ENCODE measurements around the gene OR13J1.

The OR13J1 gene

DNA sequence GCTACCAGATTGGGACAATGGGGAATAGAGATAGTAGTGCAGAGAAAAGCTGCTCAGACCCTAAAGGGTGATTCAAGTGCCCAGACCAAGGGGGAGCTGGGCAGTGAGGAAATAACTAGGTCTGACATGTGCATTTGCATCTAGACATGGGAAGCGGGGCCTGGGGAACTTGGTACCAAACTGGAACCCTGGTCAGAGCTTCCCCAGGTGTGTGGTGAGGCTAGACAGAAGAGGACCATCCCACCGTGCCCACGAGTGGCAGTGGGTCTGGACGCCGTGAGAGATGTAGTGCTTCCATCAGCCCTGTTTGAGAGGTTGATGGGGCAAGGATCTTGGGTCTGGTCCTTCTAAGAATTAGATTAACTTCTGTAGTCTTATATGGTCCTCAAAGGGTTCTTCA, 33.6 kb downstream of the OR13J1 start:
- H3K27ac ChIP-seq: no peak overlapping the region
- DNase-seq (ENCODE audit: low read depth, low spot score): no peak

GRCh38 chr9:35835766-35836165, 34.4 kb downstream of the OR13J1 start:
- no peak overlapping the region for H3K27ac ChIP-seq
- no peak for DNase-seq (ENCODE audit: low read depth, low spot score)

- H3K27ac ChIP-seq: no peak overlapping the region
- no peak for DNase-seq (ENCODE audit: low read depth, low spot score)
These were observed 35.0 kb downstream of the OR13J1 start for GRCh38 chr9:35835216-35835632.

DNA sequence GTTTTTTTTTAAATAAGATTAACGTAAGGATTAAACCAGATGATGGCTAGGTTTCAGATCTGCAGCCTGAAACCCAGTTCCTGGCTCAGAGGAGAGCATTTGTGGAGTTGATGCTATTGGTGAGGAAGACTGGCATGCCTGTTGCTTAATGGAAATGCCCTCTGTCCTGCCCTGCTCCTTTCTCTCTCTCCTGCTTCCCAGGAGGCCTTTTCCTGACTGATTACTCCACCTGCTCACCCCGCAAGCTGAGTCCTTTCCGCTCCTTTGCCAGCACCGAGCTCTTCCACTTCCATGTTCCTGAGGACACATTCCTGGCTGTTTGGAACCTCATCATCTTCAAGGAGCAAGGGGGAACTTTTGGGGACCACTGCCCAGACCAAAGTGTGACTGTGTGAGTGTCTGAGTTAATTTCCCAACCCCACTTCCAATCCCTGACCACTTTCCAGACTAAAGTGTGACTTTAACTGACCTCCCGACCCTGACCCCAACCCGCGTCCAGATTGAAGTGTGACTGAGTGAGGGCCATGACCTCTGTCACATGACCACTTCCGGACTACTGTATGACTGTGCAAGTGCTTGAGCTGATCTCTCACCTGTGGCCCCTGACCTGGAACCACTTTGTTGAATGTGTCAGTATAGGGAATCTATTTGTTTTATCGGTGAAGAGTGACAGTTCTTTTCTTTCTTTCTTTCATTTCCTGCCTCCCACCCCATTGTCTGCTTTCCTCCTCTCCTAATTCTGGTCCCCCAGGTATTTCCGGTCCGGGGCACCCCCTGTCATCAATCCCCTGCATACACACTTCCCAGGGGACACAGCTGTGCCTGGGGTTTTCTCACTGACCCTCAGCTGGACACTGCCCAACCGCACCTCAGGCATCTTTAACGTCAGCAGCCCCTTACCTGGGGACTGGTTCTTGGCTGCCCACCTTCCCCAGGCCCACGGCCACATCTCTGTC, 35.7 kb downstream of the OR13J1 start:
- H3K27ac ChIP-seq: peak overlapping the region; percentile 68
- no peak for DNase-seq (ENCODE audit: low read depth, low spot score)

DNA sequence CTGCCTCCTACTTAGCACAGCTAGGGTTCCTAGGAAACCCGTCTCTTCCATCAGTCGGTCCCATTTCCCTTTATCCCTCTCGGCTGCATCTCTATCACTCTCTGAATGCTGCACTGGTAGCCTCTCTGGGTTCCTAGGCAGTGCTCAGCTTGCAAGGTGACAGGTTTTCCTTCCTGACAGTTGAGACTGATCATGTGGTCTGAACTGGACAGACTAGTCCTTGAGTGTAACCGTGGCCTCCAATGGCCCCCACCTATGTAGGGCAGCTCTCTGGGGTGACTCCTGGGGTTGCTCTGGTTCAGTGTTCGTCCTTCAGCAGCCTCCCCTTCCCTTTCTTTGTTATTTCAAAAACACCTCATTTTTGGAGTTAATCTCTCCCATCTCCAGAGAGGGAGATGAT, 37.4 kb downstream of the OR13J1 start:
- no peak for DNase-seq (ENCODE audit: low read depth, low spot score)
- H3K27ac ChIP-seq: peak overlapping the region; percentile 68

DNA sequence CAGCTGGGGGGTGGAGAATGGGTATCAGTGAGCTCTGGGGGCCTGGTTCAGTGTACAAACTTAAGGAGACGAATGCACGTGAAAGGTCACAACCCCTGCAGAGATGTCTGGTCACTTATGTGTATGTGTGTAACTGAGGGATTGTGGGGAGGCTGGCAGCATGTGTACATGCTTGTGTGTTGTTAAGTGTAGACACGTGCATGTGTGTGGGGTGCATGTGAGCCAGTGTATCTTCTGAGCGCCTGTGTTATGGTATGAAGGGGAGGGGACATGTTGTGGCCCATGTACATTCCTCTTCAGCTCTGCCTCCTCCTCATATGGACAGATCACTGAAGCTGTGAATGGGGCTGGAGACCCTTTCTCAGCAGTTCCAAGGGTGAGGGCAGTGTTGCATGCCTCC, 39.2 kb downstream of the OR13J1 start:
- DNase-seq (ENCODE audit: low read depth, low spot score): no peak
- no peak overlapping the region for H3K27ac ChIP-seq

DNA sequence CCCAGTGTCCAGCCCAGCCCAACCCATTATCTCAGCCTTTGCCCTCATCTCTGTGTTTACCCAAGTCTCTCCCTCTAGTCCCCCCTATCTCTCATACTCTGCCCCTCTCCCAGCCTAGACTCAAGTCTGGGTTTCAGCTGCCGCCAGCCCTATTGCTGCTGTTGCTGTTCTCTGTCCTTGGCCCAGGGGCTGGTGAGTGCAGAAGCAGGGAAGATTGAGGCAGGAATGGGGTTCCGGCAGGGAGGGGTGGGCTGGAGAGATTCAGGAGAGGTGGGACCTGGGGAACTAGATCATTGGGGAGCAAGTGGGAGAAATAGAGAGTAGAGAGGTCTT, 40.5 kb downstream of the OR13J1 start:
- no peak overlapping the region for H3K27ac ChIP-seq
- no peak for DNase-seq (ENCODE audit: low read depth, low spot score)

DNA sequence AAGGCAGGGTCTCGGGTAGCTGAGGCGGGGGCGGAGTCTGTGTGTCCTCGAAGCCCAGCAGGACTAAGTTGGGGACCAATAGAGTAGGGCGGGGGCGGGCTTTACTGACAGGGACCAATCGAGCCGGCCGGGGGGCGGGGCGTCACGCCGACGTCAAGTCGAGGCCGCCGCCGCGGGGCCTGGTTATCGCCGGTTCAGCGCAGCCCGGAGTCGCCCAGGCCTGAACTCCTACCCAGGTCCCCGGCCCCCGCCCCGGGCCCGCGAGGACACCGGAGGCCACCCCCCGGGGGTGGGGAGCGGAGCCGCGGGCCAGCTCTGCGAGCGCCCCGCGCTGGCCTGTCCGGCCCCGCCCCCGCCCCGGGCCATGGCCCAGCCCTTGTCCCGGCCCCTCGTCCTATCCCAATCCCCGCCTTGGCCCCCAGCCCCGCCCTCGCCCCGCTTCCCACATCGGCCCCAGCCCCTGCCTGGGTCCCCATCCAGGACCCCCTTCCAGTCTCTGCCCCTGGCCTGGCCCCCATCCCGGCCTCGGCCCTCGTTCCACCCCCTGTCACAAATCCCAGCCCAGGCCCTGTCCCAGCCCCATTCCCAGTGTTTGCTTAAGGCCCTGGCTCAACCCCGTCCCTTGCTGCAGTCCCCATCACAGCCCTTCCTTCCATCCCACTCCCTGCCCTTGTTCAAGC, 41.0 kb downstream of the OR13J1 start, which contains the start of gene TMEM8B:
Gene TMEM8B (plus strand): TSS at position 145 of the 680 bp plus-strand sequence. CDS start 220 bp downstream, at position 365.
- H3K27ac ChIP-seq: no peak within 1 kb of the TSS
- DNase-seq (ENCODE audit: low read depth, low spot score): no peak

- H3K27ac ChIP-seq: no peak within 1 kb of the TSS
- DNase-seq (ENCODE audit: low read depth, low spot score): no peak
These were observed 41.5 kb downstream of the OR13J1 start, which contains the start of gene FAM221B for GRCh38 chr9:35828716-35829083. FAM221B (minus strand) TSS chr9:35828732; CDS start chr9:35826161, 2,571 bp downstream.

DNA sequence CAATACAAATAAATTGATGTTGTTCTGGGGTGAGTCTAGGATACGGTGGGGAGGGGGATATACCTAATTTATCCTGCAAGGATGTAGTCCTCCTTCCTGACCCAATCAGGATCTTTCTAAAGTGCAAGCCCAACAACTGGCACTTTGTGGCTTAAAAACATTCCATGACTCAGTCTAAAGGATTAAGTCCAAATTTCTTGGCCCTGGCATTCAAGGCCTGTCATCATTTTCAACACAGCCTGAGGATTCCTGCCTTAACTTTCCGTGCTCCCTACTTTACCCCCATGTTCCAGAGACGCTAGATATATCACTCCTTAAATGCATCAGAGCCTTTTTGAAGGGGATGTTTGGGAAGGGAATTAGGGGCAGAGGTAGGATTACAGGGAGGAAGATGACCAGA, 42.7 kb downstream of the OR13J1 start:
- no peak overlapping the region for H3K27ac ChIP-seq
- no peak for DNase-seq (ENCODE audit: low read depth, low spot score)

- DNase-seq (ENCODE audit: low read depth, low spot score): no peak
- H3K27ac ChIP-seq: peak overlapping the region; percentile 49
These were observed 44.0 kb downstream of the OR13J1 start for GRCh38 chr9:35826071-35826701.

GRCh38 chr9:35822926-35823325, 47.3 kb downstream of the OR13J1 start:
- no peak for DNase-seq (ENCODE audit: low read depth, low spot score)
- no peak overlapping the region for H3K27ac ChIP-seq

DNA sequence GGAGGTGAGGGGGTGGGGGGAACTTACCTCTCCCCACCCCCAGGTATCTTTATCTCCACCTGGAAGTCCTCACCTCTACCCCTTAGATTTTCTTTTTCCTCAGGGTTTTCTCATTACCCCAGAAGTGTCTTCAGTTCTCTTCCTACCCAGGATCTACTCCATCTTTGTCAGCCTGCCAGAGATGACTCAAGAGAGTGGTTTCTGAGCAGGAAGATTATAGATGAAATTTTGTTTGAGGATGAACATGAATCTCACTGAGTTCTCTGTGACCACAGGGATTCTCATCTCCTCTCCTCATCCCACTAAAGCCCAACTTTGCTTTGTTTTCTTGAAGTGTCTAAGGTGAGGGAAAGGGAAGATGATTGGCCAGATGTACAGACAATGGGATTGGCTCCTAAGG, 50.1 kb downstream of the OR13J1 start:
- no peak for DNase-seq (ENCODE audit: low read depth, low spot score)
- H3K27ac ChIP-seq: no peak overlapping the region

All from epithelial cell of prostate (primary cell).